ENCODE measurements around the gene TFPI. TPM values are rescaled to one million over a fixed set of nuclear protein-coding genes. Genes with fewer than 3 reads are reported as not detected.
"Not testable (repeated sequence)": the region's sequence is repeated elsewhere in the genome, so short reads cannot be mapped to it uniquely, and the experiment has no call there.

TFPI gene
- total and polyA plus RNA-seq, 3 donors from 2014 or later, result 10.5 to 13.5 (median 10.5) TPM

DNA sequence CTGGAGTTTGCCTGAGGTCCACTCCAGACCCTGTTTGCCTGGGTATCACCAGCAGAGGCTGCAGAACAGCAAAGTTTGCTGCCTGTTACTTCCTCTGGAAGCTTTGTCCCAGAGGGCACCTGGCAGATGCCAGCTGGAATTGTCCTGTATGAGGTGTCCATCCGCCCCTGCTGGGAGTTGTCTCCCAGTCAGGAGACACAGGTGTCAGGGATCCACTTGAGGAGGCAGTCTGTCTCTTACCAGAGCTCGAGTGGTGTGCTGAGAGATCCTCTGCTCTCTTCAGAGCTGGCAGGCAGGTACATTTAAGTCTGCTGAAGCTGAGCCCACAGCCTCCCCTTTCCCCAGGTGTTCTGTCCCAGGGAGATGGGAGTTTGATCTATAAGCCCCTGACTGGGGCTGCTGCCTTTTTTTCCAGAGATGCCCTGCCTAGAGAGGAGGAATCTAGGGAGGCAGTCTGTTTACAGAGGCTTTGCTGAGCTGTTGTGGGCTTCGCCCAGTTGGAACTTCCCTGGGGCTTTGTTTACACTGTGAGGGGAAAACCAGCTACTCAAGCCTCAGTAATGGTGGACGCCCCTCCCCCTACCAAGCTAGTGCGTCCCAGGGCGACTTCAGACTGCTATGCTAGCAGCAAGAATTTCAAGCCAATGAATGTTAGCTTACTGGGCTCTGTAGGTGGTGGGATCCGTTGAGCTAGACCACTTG lies 34.7 kb downstream of the TFPI start:
- WGBS, 2 donors, result 87 to 98% methylated on average over 5 to 7 of the region's 7 CpGs
- intact Hi-C loops (cut with DNase I; ENCODE audit: low total_unique reads), result no loop called here
- Histone ChIP-seq H3K4me3 (no peak overlapping the region), H3K36me3 (ENCODE audit: low read depth, missing control alignments) (no peaks in the 10 kb centered on the region), H3K27me3 (no peaks in the 10 kb centered on the region), H3K27ac (no peak overlapping the region), H3K9me3 (no peaks in the 10 kb centered on the region), H3K4me1 (no peaks in the 10 kb centered on the region)
- no peak for DNase-seq
- TF ChIP-seq, protein P1, sequence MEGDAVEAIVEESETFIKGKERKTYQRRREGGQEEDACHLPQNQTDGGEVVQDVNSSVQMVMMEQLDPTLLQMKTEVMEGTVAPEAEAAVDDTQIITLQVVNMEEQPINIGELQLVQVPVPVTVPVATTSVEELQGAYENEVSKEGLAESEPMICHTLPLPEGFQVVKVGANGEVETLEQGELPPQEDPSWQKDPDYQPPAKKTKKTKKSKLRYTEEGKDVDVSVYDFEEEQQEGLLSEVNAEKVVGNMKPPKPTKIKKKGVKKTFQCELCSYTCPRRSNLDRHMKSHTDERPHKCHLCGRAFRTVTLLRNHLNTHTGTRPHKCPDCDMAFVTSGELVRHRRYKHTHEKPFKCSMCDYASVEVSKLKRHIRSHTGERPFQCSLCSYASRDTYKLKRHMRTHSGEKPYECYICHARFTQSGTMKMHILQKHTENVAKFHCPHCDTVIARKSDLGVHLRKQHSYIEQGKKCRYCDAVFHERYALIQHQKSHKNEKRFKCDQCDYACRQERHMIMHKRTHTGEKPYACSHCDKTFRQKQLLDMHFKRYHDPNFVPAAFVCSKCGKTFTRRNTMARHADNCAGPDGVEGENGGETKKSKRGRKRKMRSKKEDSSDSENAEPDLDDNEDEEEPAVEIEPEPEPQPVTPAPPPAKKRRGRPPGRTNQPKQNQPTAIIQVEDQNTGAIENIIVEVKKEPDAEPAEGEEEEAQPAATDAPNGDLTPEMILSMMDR (IDR thresholded peaks at IDR 0.05), result no peak

DNA sequence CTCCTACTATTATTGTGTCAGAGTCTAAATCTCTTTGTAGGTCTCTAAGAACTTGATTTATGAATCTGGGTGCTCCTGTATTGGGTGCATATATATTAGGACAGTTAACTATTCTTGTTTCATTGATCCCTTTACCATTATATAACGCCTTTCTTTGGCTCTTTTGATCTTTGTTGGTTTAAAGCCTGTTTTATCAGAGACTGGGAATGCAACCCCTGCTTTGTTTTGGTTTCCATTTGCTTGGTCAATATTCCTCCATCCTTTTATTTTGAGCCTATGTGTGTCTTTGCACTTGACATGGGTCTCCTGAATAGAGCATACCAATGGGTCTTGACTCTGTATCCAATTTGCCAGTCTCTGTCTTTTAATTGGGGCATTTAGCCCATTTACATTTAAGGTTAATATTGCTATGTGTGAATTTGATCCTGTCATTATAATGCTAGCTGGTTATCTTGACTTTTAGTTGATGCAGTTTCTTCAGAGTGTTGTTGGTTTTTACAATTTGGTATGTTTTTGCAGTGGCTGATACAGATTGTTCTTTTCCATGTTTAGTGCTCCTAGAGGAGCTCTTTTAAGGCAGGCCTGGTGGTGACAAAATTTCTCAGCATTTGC lies 36.4 kb downstream of the TFPI start:
- DNase-seq; H3K27ac ChIP-seq; H3K36me3 ChIP-seq (ENCODE audit: low read depth, missing control alignments); H3K27me3 ChIP-seq; H3K9me3 ChIP-seq; H3K4me3 ChIP-seq; intact Hi-C loops (cut with DNase I; ENCODE audit: low total_unique reads); H3K4me1 ChIP-seq: not testable (repeated sequence)
- 96 to 100% methylated on average over 1 of the region's 1 CpG for whole genome bisulfite sequencing, 2 donors

DNA sequence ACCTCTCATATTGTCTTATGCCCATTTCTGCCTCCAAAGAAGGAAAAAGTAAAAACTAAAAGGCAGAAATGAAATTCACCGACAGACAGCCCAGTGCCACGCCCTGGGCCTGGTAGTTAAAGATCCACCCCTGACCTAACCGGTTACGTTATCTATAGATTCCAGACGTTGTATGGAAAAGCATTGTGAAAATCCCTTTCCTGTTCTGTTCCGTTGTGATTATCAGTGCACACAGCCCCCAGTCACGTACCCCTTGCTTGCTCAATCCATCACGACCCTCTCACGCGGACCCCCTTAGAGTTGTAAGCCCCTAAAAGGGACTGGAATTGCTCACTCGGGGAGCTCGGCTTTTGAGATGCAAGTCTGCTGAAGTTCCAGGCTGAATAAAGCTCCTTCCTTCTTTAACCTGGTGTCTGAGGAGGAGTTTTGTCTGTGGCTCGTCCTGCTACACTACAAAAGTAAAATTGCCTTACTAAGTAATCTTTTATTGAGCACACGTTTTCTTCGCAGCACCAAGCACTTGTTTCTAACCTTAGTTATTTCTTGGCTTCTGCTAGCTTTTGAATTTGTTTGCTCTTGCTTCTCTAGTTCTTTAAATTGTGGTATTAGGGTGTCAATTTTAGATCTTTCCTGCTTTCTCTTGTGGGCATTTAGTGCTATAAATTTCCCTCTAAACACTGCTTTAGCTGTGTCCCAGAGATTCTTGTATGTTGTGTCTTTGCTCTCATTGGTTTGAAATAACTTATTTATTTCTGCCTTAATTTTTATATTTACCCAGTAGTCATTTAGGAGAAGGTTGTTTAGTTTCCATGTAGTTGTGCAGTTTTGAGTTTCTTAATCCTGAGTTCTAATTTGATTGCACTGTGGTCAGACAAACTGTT lies 37.4 kb downstream of the TFPI start:
- H3K9me3 ChIP-seq; H3K27me3 ChIP-seq; H3K4me3 ChIP-seq; H3K27ac ChIP-seq; intact Hi-C loops (cut with DNase I; ENCODE audit: low total_unique reads); H3K4me1 ChIP-seq; H3K36me3 ChIP-seq (ENCODE audit: low read depth, missing control alignments); DNase-seq: not testable (repeated sequence)
- 89 to 91% methylated on average over 15 of the region's 15 CpGs for WGBS, 2 donors

DNA sequence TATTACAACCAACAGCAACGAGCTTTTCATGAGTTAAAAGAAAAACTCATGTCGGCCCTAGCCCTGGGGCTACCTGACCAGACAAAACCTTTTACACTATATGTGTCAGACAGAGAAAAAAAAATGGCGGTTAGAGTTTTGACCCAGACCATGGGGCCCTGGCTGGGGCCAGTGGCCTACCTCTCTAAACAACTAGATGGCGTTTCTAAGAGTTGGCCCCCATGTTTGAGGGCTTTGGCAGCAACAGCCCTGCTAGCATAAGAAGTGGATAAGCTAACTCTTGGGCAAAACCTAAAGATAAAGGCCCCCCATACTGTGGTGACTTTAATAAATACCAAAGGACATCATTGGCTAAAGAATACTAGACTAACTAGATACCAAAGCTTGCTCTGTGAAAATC lies 39.3 kb downstream of the TFPI start:
- 87 to 94% methylated on average over 4 of the region's 4 CpGs for WGBS, 2 donors
- Histone ChIP-seq H3K9me3 (no peaks in the 10 kb centered on the region), H3K27me3 (no peaks in the 10 kb centered on the region), H3K36me3 (ENCODE audit: low read depth, missing control alignments) (no peaks in the 10 kb centered on the region), H3K27ac (no peak overlapping the region), H3K4me3 (no peak overlapping the region), H3K4me1 (no peaks in the 10 kb centered on the region)
- intact Hi-C loops (cut with DNase I; ENCODE audit: low total_unique reads), result no loop called here
- DNase-seq, result no peak
- TF ChIP-seq, protein P1 (IDR thresholded peaks at IDR 0.05), result no peak
- TF ChIP-seq POLR2A (IDR thresholded peaks at IDR 0.05), result no peak

DNA sequence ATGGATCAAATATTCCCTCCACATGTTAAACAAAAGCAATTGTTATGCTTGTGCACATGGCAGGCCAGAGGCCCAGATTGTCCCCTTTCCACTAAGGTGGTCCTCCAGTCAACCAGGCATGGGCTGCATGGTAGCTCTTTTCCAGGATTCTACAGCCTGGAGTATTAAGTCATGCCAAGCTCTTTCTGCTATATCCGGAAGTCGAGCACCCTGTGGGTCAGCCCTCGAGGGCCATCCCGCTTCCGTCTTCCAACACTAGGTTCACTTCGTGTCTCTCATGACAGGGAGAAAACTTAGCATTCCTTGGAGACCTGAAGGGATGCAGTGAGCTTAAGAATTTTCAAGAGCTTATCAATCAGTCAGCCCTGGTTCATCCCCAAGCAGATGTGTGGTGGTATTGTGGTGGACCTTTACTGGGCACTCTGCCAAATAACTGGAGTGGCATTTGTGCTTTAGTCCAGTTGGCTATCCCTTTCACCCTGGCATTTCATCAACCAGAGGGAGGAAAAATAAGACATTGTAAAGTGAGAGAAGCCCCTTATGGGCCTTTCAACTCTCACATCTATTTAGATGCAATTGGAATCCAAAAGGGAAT lies 39.9 kb downstream of the TFPI start:
- DNase-seq; H3K4me3 ChIP-seq; H3K36me3 ChIP-seq (ENCODE audit: low read depth, missing control alignments); H3K9me3 ChIP-seq; H3K27ac ChIP-seq; H3K4me1 ChIP-seq; H3K27me3 ChIP-seq; intact Hi-C loops (cut with DNase I; ENCODE audit: low total_unique reads): not testable (repeated sequence)
- WGBS, 2 donors, result 94 to 95% methylated on average over 6 of the region's 6 CpGs

DNA sequence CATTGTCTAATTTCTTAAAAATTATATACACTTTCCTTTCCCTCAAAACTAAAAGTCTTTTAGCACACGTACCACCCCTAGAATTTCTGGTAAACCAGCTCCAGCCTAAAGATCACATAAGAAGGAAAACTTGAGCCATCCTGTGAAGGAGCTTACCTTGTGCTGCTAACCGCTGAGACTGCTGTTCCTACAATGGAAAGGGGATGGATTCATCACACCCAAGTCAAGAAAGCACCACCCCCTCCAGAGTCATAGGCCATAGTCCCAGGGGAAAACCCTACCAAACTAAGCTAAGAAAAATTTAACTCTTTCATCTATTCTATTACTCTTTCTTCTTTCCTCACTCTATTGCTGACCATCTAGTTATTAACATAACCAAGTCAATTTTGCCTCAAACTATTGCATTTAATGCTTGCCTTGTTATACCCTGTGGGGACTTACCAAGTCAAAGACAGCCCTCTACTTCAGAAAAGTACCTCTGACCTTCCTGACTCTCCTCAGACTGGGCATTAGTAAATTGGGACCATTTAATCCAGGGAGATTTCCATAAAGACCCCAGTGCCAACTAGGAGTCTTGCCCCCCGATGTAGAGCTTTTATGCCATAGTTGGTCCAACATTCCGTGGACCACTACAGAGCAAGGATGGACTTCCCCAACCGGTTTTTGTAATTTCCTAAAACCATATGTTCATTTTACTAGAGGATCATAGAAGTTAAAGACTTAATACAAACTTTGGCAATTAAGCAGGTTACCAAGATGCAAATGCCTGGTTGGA lies 40.6 kb downstream of the TFPI start:
- H3K27me3 ChIP-seq; H3K27ac ChIP-seq; intact Hi-C loops (cut with DNase I; ENCODE audit: low total_unique reads); H3K36me3 ChIP-seq (ENCODE audit: low read depth, missing control alignments); H3K9me3 ChIP-seq; H3K4me1 ChIP-seq; DNase-seq; H3K4me3 ChIP-seq: not testable (repeated sequence)
- WGBS, 2 donors, result 94 to 95% methylated on average over 5 of the region's 5 CpGs
